ENCODE measurements around the gene ANXA3. TPM values are rescaled to one million over a fixed set of nuclear protein-coding genes. Genes with fewer than 3 reads are reported as not detected.

The ANXA3 gene
- polyA plus RNA-seq, 4 donors: 26.5 to 54.3 (median 45.1) TPM

GRCh38 chr4:78608684-78609083, 57.1 kb downstream of the ANXA3 start:
- no peak for DNase-seq (ENCODE audit: low read depth in 4 of 4, low spot score in 3 of 4)

DNA sequence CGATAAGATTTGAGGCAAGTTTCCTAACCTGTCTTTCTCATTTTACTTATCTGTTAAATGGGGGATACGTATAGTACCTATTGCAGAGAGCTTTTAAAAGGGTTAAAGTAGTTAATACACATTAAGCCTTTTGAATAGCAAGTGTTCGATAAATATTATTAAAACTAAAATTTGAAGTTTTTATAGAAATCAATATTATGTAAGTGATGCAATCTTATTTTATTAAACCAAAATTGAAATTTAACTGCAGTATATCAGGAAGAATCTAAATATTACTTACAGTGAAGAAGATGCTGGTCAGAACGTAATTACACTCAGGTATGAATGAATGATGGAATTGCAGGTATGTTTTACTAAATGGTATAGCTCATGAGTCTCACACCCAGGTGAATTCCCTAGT, 58.0 kb downstream of the ANXA3 start:
- DNase-seq (ENCODE audit: low read depth in 4 of 4, low spot score in 3 of 4): no peak

- DNase-seq (ENCODE audit: low read depth in 4 of 4, low spot score in 3 of 4): no peak
These were observed 59.1 kb downstream of the ANXA3 start for GRCh38 chr4:78610546-78611214.

GRCh38 chr4:78611215-78611558, 59.6 kb downstream of the ANXA3 start:
- DNase-seq (ENCODE audit: low read depth in 4 of 4, low spot score in 3 of 4): no peak

DNA sequence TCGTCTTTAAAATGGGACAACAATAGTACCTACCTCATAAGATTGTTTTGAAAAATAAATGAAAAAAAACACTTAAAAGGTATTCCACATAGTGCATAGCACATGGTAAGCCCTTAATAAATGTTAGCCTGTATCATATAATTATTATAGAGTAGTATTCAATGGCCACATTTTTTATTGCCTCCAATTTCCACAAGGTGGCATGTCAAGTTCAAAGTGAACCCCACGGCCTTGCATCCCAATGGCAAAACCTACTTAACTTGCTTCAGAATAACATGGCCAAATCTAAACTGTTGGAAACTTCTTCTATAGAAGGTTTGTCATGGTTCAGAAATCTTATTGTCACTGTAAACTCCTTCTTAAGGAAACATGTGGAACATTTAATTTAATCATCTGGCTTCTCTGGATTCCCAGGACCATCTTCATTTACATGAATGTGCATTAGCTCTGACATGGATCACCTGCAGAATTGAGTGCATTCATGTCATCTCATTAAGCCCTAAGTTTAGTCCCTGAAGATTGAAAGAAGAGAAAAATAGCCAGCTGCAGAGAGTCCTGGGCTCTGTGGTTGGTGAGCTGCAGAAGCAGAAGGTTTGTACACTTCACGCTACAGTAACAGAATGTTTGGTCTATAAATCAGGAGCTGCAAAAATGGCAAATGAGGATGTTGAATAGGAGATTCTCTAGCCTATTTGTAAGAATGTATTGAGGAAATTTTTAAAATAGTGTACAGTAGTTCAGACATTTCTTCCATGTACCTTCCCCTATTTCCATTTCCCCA, 61.0 kb downstream of the ANXA3 start:
- peak in 1 of 4 donors; percentile 10 for DNase-seq (ENCODE audit: low read depth in 4 of 4, low spot score in 3 of 4)

DNA sequence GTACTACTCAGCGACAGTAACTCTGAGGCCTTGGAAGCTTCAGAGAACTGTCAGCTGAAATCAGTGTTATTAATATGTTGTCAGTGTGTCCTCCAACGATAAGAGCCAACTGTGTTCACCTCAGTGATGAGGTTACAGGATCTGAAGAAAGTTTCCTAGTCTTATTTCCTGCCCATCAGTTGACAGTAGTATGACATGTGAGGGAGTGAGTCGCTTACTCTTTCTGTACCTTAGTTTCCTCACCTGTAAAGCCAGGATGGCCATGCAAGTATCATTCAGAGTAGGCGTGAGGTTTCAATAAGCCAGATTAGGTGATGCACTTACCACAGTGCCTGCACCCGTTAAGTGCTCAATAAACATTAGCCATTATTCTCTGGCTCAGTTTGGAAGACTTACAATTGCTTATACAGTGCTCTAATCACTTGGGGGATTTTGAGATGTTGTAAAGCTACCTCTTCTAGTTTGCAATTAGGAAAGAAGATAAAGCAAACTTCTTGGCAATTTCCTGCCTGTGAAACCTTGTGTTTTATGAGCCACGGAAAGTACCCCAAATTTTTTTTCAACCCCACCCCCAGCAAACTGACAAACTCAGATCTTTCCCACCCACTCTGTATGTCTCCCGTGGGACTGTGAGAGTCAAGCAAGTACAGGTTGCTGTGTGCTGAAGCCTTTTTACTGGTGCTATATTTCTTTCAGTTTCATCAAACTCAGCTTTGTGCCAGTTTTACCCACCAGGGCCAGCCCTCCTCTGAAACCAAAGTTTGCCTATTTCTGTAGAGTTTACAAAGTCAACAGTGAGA, 62.2 kb downstream of the ANXA3 start:
- DNase-seq (ENCODE audit: low read depth in 4 of 4, low spot score in 3 of 4): no peak

GRCh38 chr4:78616046-78616498, 64.5 kb downstream of the ANXA3 start:
- DNase-seq (ENCODE audit: low read depth in 4 of 4, low spot score in 3 of 4): no peak

- DNase-seq (ENCODE audit: low read depth in 4 of 4, low spot score in 3 of 4): no peak
These were observed 66.9 kb downstream of the ANXA3 start for GRCh38 chr4:78618436-78618835.

DNA sequence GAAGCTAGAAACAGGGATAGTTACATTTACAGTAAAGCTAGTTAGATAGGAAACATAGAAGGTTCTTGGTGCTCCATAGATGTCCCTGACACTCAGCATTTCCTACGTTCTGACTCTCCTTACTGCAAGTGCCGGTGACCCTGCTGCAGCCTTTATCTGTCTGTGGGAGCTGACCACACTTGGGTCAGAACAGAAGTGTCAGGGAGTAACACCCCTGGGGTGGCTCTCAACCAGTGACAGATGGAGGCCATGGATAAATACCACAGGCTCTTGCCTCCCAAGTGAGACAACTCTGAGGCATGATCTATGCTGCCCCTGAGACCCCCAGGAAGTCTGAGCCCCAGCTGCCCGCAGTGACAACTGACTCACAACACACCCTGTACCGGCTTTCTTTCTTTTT, 69.8 kb downstream of the ANXA3 start:
- DNase-seq (ENCODE audit: low read depth in 4 of 4, low spot score in 3 of 4): no peak

DNA sequence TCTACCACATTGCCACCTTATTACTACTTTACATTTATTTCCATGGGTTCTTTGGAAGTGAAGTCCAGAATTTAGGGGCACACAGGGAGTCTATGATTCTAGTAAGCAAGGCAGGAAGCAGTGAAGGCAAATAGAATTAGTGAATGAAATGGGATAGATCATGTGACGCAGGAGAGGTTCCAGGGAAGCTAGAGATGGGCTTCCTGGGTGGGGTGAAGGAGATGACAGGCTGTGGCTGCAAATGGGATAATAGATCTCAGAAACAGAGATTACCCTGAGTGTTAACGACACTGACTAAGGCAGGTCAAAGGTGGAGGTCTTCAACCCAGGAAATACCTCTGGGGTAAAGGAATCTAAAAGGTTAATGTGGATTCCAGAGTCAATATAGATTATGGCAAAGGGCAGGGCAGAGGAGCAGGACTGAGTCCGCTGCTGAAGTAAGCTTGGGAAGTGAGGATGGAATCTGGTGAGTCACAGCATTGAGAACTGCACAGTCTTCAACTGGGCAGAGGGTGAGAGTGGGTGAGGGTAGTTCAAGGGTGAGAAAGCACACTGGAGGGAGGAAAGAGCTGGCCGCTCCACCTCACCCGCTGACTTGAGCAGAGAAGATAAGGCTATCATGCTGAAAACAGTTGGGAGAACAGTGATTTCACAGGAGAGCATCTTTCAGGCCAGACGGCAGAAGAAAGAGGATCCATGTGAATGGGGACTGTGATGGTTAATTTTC, 70.8 kb downstream of the ANXA3 start:
- DNase-seq (ENCODE audit: low read depth in 4 of 4, low spot score in 3 of 4): no peak

DNA sequence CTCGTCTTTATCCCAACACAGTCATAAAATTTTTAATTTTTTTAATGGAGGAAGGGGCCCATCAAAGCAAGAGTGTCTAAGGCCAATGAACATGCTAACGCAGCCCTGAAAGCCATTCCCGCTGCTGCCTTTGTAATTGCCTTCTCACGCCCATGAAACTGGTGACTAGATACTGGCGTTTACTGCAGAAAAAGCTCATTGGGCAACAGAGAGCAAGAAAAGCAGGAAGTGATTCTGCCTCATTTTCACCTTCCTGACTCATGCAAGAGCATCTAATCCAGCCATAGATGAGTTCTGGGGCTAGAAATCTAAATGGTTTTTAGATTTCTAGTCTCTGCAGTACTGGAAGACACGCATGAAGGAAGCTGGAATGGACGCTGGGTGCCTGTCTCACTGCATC, 72.5 kb downstream of the ANXA3 start:
- no peak for DNase-seq (ENCODE audit: low read depth in 4 of 4, low spot score in 3 of 4)

DNA sequence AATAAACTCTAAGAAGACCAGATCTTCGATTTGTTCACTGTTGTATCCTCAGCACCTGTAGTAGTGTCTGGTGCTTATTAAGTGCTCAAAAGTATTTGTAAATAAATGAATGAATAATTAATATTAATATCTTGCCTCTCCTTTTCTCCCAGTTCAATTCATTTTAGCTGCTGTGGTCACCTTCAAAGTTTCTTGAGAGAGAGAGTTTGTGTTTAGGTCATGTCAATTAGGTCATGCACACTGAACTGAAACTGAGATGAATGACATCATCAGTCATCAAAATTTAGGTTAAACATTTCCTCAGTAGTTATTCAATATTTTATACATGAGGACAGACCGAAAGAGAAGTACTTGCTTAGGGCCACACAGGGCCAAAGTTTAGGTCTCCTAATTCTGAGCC, 73.5 kb downstream of the ANXA3 start:
- no peak for DNase-seq (ENCODE audit: low read depth in 4 of 4, low spot score in 3 of 4)

DNA sequence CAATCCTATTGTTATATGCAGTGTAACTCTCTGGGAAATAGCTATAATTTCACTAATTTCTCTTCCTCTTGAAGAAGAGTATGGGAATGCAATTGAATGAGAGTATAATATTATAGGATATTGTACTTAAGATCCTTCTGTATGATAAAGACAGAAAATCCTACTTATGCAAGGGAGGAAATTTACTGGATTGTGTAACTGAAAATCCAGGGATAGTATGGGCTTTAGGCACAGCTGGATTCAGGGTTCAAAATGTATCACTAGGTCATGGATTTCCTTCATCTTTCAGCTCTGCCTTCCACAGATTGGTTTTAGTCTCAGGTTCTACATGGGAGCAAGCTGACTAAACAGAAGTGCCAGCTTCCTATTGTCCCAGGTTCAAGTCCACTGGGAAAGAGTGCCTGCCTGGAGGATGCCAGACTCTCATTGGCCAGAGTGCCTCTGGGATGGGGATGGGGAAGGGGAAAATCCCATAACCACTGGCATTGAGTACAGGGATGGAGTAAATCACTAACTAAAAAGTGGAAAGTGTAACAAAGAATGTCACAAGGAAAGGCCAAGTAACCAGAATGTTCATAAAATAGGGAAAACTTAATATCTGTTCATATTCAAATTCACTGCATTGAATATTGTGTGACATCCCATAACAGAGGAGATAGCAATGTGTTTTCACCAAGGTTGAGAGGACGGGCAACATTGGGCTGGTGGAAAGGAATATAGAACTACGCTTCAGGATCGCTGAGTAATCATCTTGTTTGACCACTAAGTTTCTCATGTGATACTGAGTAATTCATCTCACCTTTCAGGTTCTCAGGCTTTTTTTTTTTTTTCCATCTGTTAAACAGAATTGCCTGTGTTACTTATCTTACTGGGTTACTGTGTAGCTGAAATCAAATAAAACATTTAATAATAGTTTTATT, 75.7 kb downstream of the ANXA3 start:
- no peak for DNase-seq (ENCODE audit: low read depth in 4 of 4, low spot score in 3 of 4)

- DNase-seq (ENCODE audit: low read depth in 4 of 4, low spot score in 3 of 4): no peak
These were observed 76.6 kb downstream of the ANXA3 start for GRCh38 chr4:78627966-78628678.

DNA sequence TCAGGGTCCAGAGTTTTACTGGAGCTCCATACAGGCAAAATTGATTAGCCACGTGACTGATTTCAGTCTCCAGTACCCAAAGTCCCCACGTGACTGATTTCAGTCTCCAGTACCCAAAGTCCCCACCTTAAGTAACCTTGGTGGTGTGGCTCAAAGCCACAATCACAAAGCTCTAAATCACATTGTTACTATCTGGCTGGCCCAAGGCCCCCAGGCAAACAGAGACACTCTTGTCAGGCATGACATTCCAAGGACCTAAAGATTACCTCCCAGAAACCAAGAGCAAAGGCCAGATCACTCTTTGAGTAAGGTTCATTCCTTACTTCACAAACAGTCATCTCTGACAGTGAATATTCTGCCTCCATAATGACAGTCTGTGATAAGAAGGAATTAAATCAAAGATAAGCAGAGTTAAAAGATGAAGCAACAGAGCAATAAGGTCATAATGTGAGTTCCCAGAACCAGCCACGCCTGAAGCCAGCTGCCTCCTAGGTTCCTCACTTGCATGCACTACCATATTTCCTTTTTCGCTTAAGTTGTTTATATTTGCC, 78.5 kb downstream of the ANXA3 start:
- DNase-seq (ENCODE audit: low read depth in 4 of 4, low spot score in 3 of 4): no peak

DNA sequence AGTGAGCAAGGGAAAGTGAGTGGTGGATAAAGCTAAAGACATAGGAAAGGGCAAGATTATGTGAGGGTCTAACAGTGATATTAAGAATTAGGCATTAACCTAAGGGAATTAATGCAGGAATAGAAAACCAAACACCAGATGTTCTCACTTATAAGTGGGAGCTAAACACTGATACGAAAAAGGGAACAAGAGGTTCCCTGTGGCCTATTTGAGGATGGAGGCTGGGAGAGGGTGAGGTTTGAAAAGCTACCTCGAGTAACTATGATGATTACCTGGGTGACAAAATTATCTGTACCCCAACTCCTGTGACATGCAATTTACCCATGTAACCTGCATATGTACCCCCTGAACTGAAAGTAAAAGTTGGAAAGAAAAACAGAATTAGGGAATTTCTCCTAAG, 79.0 kb downstream of the ANXA3 start:
- no peak for DNase-seq (ENCODE audit: low read depth in 4 of 4, low spot score in 3 of 4)

DNA sequence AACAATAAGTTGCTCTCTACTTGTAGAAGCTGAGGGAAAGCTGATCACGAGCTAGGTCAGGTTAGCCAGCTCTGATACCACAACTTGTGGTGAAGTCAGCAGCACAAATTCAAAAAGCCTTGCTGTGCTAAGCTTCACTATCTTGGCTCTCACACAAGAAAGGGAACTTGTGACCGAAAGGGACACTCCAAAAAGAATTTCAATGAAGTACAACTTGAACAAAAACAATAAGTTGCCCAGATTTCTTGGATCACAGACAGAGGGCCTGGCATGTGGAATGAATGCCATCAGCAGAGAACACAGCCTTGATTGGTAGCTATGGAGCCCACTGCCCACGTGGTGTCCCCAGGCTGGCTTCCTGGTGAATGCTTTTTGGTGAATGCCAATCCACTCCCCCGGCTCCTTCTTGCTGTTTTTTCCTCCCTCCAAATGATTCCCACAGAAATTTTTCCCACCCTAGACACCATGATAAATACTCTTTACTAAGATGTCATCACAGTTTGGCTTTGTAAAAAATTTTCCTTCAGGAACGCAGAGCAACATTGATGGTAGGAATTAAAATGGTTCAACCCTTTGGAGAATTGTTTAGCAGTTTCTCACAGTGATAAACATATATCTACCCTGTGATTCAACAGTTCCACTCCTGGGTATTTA, 82.6 kb downstream of the ANXA3 start:
- DNase-seq (ENCODE audit: low read depth in 4 of 4, low spot score in 3 of 4): no peak

Measured in right renal pelvis (tissue), 4 donors.